Measurements from ENCODE around the gene EN2. TPM values are rescaled to one million over a fixed set of nuclear protein-coding genes. Genes with fewer than 3 reads are reported as not detected.

The EN2 gene
- total RNA-seq, 1 experiment from 2014 or later: 0.07 TPM

DNA sequence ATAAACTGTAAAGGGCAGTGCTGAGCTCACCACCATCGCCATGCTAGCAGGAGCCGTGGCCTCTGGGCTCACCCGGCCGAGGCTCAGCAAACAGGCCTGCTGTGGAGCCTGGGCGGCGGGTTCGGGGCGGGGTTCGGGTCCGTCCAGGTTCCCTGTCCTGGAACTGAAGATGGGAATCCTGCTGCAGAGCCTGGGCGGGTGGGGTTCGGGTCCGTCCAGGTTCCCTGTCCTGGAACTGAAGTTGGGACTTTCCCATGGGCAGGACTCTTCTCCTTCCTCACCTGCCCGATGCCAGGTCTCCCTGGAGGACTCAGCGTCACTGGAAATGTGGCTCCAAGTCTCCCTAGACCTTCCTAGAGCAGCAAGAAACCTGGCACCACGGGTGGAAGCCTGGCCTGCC lies 36.6 kb downstream of the EN2 start:
- Histone ChIP-seq H4K8ac (replicated peaks; ENCODE audit: insufficient read length, low read depth, low read length) (no peak overlapping the region), H2BK12ac (ENCODE audit: insufficient read length, low read depth, low read length) (no peak overlapping the region), H3K56ac (ENCODE audit: insufficient read length, low read depth, low read length) (no peak overlapping the region), H2BK20ac (ENCODE audit: low read depth, low read length, poor library complexity, severe bottlenecking) (no peak overlapping the region), H3K79me2 (ENCODE audit: insufficient read depth, low read length) (no peaks in the 10 kb centered on the region), H3K23ac (ENCODE audit: insufficient read length, low read depth, low read length) (no peak overlapping the region), H4K20me1 (ENCODE audit: control insufficient read depth, insufficient read depth, insufficient read length) (no peaks in the 10 kb centered on the region), H2BK120ac (ENCODE audit: low read depth, low read length, poor library complexity, severe bottlenecking) (no peak overlapping the region), H3K23me2 (ENCODE audit: insufficient read length, low read depth, low read length, poor library complexity, severe bottlenecking) (peaks cover 6% of the 10 kb centered on the region), H3K27ac (ENCODE audit: insufficient read length, low read depth, low read length) (no peak overlapping the region), H3K27me3 (ENCODE audit: insufficient read depth, low read length) (peaks cover 5% of the 10 kb centered on the region; the same call in 1 of the 2 replicates), H4K5ac (ENCODE audit: insufficient read length, low read depth, low read length) (no peak overlapping the region), H3K79me1 (ENCODE audit: insufficient read depth, low read depth, low read length, poor library complexity, severe bottlenecking) (no peaks in the 10 kb centered on the region), H2AK5ac (ENCODE audit: insufficient read length, low read length) (no peak overlapping the region), H2BK5ac (ENCODE audit: insufficient read length, low read length) (no peak overlapping the region), H3K4me2 (ENCODE audit: insufficient read depth, insufficient read length, low read length) (no peak overlapping the region), H2BK15ac (ENCODE audit: low read depth, low read length) (no peak overlapping the region), H3K9me3 (ENCODE audit: control insufficient read depth, low read depth, low read length) (no peaks in the 10 kb centered on the region), H3K9ac (ENCODE audit: extremely low read depth, insufficient read length, low read length) (no peak overlapping the region), H3K14ac (ENCODE audit: insufficient read depth, low read length) (no peak overlapping the region; the same call in 1 of the 2 replicates), H3T11ph (ENCODE audit: low read length) (no peak overlapping the region), H3K4me1 (ENCODE audit: insufficient read depth, low read length) (no peaks in the 10 kb centered on the region; the same call in 1 of the 2 replicates), H3K18ac (ENCODE audit: insufficient read length, low read depth, low read length) (no peak overlapping the region), H2AFZ (ENCODE audit: low read length) (no peak overlapping the region), H4K91ac (ENCODE audit: insufficient read length, low read depth, low read length) (no peak overlapping the region), H3K4ac (ENCODE audit: low read depth, low read length) (no peak overlapping the region)
- no peak for DNase-seq
- WGBS (ENCODE audit: extremely low coverage, insufficient read length, low lambda C conversion rate): no CpG with 5 or more reads among the region's 16 CpGs
- H3K36me3 Mint-ChIP-seq (ENCODE audit: insufficient read depth in 1 of 3, low read depth in 3 of 3): no peaks in the 10 kb centered on the region; a peak in 2 of 7 replicates
- TF ChIP-seq, protein P1, sequence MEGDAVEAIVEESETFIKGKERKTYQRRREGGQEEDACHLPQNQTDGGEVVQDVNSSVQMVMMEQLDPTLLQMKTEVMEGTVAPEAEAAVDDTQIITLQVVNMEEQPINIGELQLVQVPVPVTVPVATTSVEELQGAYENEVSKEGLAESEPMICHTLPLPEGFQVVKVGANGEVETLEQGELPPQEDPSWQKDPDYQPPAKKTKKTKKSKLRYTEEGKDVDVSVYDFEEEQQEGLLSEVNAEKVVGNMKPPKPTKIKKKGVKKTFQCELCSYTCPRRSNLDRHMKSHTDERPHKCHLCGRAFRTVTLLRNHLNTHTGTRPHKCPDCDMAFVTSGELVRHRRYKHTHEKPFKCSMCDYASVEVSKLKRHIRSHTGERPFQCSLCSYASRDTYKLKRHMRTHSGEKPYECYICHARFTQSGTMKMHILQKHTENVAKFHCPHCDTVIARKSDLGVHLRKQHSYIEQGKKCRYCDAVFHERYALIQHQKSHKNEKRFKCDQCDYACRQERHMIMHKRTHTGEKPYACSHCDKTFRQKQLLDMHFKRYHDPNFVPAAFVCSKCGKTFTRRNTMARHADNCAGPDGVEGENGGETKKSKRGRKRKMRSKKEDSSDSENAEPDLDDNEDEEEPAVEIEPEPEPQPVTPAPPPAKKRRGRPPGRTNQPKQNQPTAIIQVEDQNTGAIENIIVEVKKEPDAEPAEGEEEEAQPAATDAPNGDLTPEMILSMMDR (conservative IDR thresholded peaks at IDR 0.05): no peak
- H3K27ac Mint-ChIP-seq: no peak overlapping the region
- peaks cover 24 to 28% of the 10 kb centered on the region in 2 experiments for H3K4me1 Mint-ChIP-seq
- H3K27me3 Mint-ChIP-seq (ENCODE audit: low read depth): peaks cover 97% of the 10 kb centered on the region
- H3K9me3 Mint-ChIP-seq: peaks cover 0 to 2% of the 10 kb centered on the region in 2 experiments; a peak in 3 of 5 replicates
- H3K4me3 Mint-ChIP-seq: no peak overlapping the region
